Sigmoid colon (tissue), 7 donors: ENCODE data around the gene KRTAP5-6. TPM values are rescaled to one million over a fixed set of nuclear protein-coding genes. Genes with fewer than 3 reads are reported as not detected.

Source experiments
- DNase-seq: peaks from one replicate; pipeline ENCODE4 v3.0.0-alpha.2; 2019
- H3K27ac ChIP-seq, 4 donors: fragments of 200-600 bp; sonication (generic); one replicate each; pipeline ENCODE4 v1.5.1; 2016 to 2019; ENCODE audit warnings: mild to moderate bottlenecking in 1 of 4
- H3K27me3 ChIP-seq, 3 donors: fragments of 200-600 bp; sonication (generic); one replicate each; pipeline ENCODE4 v1.5.1; 2019; ENCODE audit warnings: mild to moderate bottlenecking in 1 of 3
- H3K36me3 ChIP-seq, 4 donors: fragments of 200-600 bp; sonication (generic); one replicate each; pipeline ENCODE4 v1.5.1; 2016 to 2019
- H3K4me1 ChIP-seq, 4 donors: fragments of 200-600 bp; sonication (generic); one replicate each; pipeline ENCODE4 v1.5.1; 2017 to 2019
- H3K4me3 ChIP-seq, 4 donors: fragments of 200-600 bp; sonication (generic); one replicate each; pipeline ENCODE4 v1.5.1; 2017 to 2019; ENCODE audit warnings: mild to moderate bottlenecking in 2 of 4, moderate library complexity in 1 of 4
- H3K9me3 ChIP-seq, 4 donors: fragments of 200-600 bp in 3 of 4; sonication (generic) in 3 of 4; one replicate each; pipeline versions ENCODE4 v1.5.1 to v1.6.1; 2013 to 2019
- EP300 ChIP-seq, 4 donors: sonication (generic); formaldehyde crosslinking; IDR thresholded peaks; one replicate each; pipeline ENCODE4 v1.6.1; 2017; ENCODE audit warnings: antibody characterized with exemption in 4 of 4
- POLR2A ChIP-seq, 2 donors: fragments of 450-650 bp; IDR thresholded peaks; one replicate each; pipeline ENCODE4 v1.6.1; 2016; ENCODE audit warnings: antibody characterized with exemption in 2 of 2, mild to moderate bottlenecking in 2 of 2, moderate library complexity in 2 of 2
- POLR2AphosphoS5 ChIP-seq, 4 donors: sonication (generic); formaldehyde crosslinking; IDR thresholded peaks; one replicate each; pipeline ENCODE4 v1.6.1; 2017; ENCODE audit warnings: antibody characterized with exemption in 4 of 4
- WGBS, 2 donors: extraction: QIAGEN DNeasy Blood & Tissue Kit; methylation state at CpG; one replicate each; pipeline ENCODE4 v1.1.7; 2013; 5-methylcytosine and 5-hydroxymethylcytosine counted together
- intact Hi-C: fragments of 100-400 bp; cut with DNase I; formaldehyde crosslinking; loops from one replicate; pipeline ENCODE4 v1.15.1; 2023
- polyA plus RNA-seq, 3 donors: library from polyadenylated mRNA; stranded (reverse); fragments of 200-250 nt; gene quantifications; one replicate each; pipeline ENCODE4 v1.2.3, GENCODE V29; 2013
- total RNA-seq, 4 donors: library from RNA; depleted of rRNA; stranded (reverse); fragments of >200 nt; gene quantifications; one replicate each; pipeline ENCODE4 v1.1.0, GENCODE V29; 2016
- TF ChIP-seq, protein P1 (sequence below), 4 experiments: fragments of 450-650 bp in 3 of 4; fragments of 200-600 bp in 1 of 4; IDR thresholded peaks; one replicate each; pipeline ENCODE4 v1.5.1; 2016 to 2019; ENCODE audit warnings: antibody characterized with exemption in 4 of 4, mild to moderate bottlenecking in 3 of 4, moderate library complexity in 2 of 4
- donor health status: healthy with polysubstance abuse.
- donor health status: Bipolar disorder and iron deficiency.
- donor health status: healthy.

Gene KRTAP5-6
- total and polyA plus RNA-seq, 7 donors = not detected

DNA sequence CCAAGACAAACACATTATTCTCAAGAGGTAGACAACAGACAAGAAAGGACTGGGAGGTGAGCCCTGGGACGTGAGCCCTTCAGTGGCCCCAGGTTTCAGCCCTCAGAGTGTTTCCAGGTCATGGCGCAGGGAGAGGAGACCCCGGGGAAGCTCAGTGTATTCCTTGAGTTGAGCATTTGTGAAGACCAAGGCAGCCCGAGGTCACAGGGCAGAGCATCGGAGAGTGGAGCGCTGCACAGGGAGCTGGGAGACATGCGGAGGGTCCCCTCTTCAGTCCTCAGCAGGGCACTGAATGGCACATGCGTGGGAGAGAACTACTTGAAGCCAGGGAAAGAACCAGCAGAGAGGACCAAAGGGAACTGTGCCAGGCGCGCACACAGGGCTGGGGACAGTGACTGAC lies 11.7 kb downstream of the KRTAP5-6 start:
- no peaks in the 10 kb centered on the region for H3K36me3 ChIP-seq
- no peak overlapping the region for H3K27ac ChIP-seq
- intact Hi-C loops = no loop called here
- 86 to 90% methylated on average over 10 of the region's 10 CpGs for WGBS, 2 donors
- H3K9me3 ChIP-seq = no peaks in the 10 kb centered on the region
- peak; percentile 26 for DNase-seq
- H3K4me1 ChIP-seq = no peaks in the 10 kb centered on the region
- no peak overlapping the region for H3K4me3 ChIP-seq
- peaks cover 0 to 16% (median 0%) of the 10 kb centered on the region in 3 donors for H3K27me3 ChIP-seq
- TF ChIP-seq POLR2AphosphoS5 (IDR thresholded peaks at IDR 0.05) = no peak

DNA sequence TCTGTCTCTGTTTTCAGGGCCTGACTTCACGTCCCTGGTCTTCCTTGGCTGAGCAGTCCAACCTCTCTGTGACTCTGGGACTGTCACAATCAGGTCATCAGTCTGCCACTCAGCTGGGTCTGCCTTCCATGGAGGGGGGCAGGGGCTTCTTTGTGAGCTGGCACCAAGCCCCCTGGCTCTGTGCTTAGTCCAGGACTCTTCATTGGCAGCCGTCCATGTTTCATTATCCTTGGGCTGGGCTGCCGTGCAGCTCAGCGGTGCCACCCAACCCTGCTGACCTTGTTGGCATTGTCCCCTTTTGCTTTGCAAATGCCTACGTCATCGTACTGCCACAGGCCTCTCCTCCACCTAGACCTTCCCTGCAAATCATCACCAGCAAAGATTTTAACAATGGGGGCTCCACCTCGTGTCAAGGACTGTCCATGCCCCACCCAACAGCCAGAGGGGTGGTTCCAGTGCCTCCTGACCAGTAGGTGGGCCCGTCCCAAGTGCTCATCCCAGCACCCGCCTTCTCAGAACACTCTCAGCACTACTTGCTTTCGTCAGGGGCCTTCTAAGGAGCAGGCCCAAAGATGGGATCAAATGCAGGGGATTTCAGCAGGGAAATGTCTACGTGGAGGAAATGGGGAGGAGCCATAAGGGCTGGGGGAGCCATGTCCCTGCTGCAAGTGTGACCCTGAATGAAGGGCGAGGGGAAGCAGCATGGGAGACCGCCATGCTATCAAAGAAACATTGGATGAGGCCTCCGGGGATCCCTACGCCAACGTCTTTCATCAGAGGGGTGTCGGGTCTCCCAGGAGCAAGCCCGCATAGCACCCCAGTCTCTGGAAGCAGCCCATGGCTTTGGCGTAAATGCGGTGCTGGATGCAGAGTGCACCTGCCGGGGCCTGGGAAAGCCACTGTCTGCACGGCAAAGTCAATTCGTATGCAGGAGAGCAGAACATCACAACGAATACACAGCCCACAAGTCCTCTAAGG lies 18.2 kb downstream of the KRTAP5-6 start:
- Histone ChIP-seq H3K27ac (no peak overlapping the region), H3K9me3 (no peaks in the 10 kb centered on the region), H3K4me3 (no peak overlapping the region), H3K4me1 (no peaks in the 10 kb centered on the region), H3K27me3 (peaks cover 0 to 19% (median 0%) of the 10 kb centered on the region in 3 donors), H3K36me3 (no peaks in the 10 kb centered on the region)
- DNase-seq = no peak
- intact Hi-C loops = no loop called here
- no peak for TF ChIP-seq POLR2AphosphoS5 (IDR thresholded peaks at IDR 0.05)
- no peak for TF ChIP-seq POLR2A (IDR thresholded peaks at IDR 0.05)
- no peak for TF ChIP-seq EP300 (IDR thresholded peaks at IDR 0.05)
- TF ChIP-seq, protein P1, sequence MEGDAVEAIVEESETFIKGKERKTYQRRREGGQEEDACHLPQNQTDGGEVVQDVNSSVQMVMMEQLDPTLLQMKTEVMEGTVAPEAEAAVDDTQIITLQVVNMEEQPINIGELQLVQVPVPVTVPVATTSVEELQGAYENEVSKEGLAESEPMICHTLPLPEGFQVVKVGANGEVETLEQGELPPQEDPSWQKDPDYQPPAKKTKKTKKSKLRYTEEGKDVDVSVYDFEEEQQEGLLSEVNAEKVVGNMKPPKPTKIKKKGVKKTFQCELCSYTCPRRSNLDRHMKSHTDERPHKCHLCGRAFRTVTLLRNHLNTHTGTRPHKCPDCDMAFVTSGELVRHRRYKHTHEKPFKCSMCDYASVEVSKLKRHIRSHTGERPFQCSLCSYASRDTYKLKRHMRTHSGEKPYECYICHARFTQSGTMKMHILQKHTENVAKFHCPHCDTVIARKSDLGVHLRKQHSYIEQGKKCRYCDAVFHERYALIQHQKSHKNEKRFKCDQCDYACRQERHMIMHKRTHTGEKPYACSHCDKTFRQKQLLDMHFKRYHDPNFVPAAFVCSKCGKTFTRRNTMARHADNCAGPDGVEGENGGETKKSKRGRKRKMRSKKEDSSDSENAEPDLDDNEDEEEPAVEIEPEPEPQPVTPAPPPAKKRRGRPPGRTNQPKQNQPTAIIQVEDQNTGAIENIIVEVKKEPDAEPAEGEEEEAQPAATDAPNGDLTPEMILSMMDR (IDR thresholded peaks at IDR 0.05) = no peak
- WGBS, 2 donors = 77 to 88% methylated on average over 24 of the region's 24 CpGs

DNA sequence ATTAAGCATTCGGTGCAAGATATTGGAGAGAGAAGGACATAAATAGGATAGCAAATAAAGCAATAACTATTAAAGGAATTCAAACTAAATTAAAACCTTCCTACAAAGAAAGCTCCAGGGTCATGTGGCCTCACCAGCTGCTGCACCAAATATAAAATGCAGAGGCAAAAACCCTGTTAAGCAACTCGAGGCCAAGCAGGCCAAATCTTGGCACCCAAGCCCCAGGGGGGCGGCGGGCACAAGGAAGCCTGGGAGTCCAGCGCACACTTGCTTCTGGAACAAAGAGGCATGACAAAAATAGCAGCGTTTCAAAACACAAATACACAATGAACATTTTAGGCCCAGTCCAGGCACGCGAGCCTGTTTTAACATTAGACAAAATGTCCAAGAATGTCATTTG lies 20.8 kb downstream of the KRTAP5-6 start:
- Histone ChIP-seq H3K27me3 (peaks cover 0 to 18% (median 0%) of the 10 kb centered on the region in 3 donors), H3K4me3 (no peak overlapping the region), H3K27ac (no peak overlapping the region), H3K9me3 (no peaks in the 10 kb centered on the region), H3K36me3 (no peaks in the 10 kb centered on the region), H3K4me1 (no peaks in the 10 kb centered on the region)
- WGBS, 2 donors = 85 to 88% methylated on average over 8 of the region's 8 CpGs
- TF ChIP-seq POLR2A (IDR thresholded peaks at IDR 0.05) (no peak), POLR2AphosphoS5 (IDR thresholded peaks at IDR 0.05) (no peak), EP300 (IDR thresholded peaks at IDR 0.05) (no peak)
- TF ChIP-seq, protein P1 (IDR thresholded peaks at IDR 0.05) = no peak
- DNase-seq = no peak
- intact Hi-C loops = no loop called here

DNA sequence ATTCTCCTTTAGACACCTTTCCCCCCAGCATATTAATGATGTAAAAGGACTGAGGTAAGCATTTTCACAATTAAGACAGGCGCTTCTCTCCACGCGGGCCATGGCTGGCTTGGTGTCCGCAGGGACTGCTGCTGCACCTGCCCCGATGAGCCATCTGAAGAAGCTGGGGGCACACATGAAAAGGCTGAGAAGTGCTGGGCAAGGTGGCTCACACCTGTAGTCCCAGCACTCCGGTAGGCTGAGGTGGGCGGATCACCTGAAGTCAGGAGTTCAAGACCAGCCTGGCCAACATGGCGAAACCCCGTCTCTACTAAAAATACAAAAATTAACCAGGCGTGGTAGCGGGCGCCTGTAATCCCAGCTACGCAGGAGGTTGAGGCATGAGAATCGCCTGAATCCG lies 21.3 kb downstream of the KRTAP5-6 start:
- Histone ChIP-seq H3K4me3 (no peak overlapping the region), H3K9me3 (no peaks in the 10 kb centered on the region), H3K36me3 (no peaks in the 10 kb centered on the region), H3K27me3 (peaks cover 0 to 16% (median 0%) of the 10 kb centered on the region in 3 donors), H3K27ac (no peak overlapping the region), H3K4me1 (no peaks in the 10 kb centered on the region)
- no peak for TF ChIP-seq EP300 (IDR thresholded peaks at IDR 0.05)
- TF ChIP-seq, protein P1 (IDR thresholded peaks at IDR 0.05) = no peak
- TF ChIP-seq POLR2A (IDR thresholded peaks at IDR 0.05) = no peak
- TF ChIP-seq POLR2AphosphoS5 (IDR thresholded peaks at IDR 0.05) = no peak
- DNase-seq = no peak
- 90 to 93% methylated on average over 15 of the region's 15 CpGs for WGBS, 2 donors
- intact Hi-C loops = no loop called here

GRCh38 chr11:1719781-1720180 lies 22.8 kb downstream of the KRTAP5-6 start:
- TF ChIP-seq POLR2A (IDR thresholded peaks at IDR 0.05) (no peak), EP300 (IDR thresholded peaks at IDR 0.05) (no peak)
- TF ChIP-seq, protein P1 (IDR thresholded peaks at IDR 0.05) = no peak
- Histone ChIP-seq H3K9me3 (no peaks in the 10 kb centered on the region), H3K27ac (no peak overlapping the region), H3K4me1 (no peaks in the 10 kb centered on the region), H3K4me3 (no peak overlapping the region), H3K36me3 (no peaks in the 10 kb centered on the region), H3K27me3 (peaks cover 0 to 10% (median 0%) of the 10 kb centered on the region in 3 donors)
- intact Hi-C loops = no loop called here
- 62 to 75% methylated on average over 8 of the region's 8 CpGs for WGBS, 2 donors
- DNase-seq = no peak
